HG03066 (cell line): ENCODE results near the gene RSBN1.

Source experiments
- ATAC-seq: cut with Tn5 transposase; IDR thresholded peaks from one replicate; pipeline ENCODE4 v1.9.1; 2021; ENCODE audit warnings: low read depth; ENCODE audit not compliant: unreplicated experiment

RSBN1 gene

DNA sequence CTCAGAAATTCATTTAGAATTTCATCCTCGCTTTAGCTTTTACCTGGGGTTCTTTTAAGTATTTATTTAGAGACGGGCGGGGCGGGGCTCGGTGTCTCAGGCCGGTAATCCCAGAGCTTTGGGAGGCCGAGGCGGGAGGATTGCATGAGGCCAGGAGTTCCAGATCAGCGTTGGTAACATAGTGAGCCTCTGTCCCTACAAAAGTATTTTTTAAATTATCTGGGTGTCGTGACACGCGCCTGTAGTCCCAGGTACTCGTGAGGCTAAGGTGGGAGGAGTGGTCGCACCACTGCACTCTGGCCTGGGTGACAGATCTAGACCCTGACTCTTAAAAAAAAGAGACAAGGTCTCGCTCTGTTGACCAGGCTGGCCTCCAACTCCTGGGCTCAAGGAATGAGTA, 942 bp upstream of the RSBN1 start:
- no peak for ATAC-seq

DNA sequence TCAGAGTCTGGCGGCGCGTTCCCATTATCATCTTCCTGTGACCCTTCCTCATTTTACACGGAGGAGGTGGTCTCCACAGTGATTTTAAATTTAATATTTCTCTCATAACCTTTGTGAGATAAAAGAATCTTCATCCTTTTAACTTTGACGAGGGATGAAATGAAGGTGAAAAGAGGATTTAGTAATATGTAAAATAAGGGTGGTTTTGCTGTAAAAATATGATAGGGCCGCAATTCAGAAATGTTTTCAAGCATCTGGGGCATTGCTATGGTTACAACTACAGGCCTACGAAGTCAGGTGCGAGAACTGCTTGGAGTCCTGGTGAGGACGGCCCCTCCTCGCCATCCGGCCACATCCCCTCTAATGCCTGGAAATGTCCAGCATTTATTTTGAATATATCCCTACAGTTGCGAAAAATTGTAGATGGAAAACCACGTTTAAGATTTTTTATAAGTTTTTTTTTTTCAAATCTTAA, 422 bp upstream of the RSBN1 start:
- ATAC-seq, result no peak

DNA sequence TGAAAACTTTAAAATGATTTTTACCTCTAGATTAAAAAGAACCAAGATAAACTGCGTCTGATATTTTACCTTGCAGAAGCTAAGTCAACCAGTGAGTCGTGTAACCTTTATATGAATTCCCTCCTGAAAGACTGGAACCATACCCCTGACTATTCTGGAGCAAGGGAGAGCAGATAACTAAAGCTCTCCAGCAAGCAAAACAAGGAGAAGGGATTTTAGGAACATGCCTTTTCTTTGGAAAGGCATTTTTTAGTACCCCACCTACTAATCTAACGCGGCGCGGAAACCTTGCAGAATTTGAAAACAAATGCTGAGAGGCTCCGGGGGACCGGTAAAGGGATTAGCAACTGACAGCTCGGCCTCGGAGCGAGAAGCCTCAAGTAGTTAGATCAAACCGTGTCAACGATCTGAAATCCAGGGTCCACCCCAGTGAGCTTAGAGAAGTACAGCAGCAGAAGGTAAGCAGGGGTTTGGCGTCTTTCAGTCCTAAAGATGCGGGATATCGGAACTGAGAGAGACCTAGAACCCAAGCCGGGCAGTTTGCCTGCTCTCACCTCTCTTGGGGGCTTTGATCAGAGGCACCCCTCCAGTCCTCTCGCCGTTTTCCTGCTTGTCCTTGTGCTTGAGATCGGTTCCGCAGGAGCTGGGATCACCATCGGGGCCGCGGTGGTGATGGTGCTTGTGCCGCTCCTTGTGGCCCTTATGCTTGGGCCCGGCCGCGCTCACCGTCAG, 954 bp downstream of the RSBN1 start:
- peak; percentile 25 for ATAC-seq

DNA sequence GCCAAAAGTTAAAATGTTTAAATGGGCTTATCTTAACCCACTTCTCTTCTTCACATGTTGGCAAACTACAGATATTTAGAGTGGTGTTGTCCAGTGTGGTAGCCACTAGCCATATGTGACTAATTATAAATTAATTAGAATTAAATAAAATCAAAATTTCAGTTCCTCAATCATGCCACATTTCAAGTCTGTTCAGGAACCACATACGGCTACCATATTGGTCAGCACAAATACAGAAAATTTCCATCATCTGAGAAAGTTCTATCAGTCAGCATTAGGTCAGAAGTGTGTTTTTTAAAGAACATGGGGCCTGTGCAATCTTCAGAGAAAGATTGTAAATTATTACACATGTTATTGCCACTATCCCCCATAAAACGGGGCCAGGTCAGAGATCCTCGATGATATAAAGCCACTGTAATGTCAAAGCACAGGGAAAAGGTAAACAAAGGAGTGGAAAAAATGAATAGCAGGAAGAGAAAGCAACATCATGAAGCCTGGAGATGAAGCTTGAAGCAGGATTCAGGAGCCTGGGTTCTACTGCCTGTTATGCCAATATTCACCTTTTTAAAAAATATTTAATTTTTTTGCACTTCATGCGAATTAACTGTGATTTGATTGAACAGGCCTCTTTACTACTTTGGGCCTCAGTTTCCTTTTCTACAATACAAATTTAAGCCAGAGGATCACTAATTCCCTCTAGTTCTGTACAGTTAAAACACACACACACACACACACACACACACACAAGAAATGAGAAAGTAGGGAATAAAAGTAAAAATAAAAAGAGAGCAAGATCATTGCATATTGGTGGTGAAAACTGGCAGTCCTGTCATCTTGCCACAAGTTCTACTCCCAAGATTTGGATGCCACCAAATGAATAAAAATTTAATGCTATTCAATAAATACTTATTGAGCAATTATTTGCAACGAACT, 2.3 kb downstream of the RSBN1 start:
- no peak for ATAC-seq

DNA sequence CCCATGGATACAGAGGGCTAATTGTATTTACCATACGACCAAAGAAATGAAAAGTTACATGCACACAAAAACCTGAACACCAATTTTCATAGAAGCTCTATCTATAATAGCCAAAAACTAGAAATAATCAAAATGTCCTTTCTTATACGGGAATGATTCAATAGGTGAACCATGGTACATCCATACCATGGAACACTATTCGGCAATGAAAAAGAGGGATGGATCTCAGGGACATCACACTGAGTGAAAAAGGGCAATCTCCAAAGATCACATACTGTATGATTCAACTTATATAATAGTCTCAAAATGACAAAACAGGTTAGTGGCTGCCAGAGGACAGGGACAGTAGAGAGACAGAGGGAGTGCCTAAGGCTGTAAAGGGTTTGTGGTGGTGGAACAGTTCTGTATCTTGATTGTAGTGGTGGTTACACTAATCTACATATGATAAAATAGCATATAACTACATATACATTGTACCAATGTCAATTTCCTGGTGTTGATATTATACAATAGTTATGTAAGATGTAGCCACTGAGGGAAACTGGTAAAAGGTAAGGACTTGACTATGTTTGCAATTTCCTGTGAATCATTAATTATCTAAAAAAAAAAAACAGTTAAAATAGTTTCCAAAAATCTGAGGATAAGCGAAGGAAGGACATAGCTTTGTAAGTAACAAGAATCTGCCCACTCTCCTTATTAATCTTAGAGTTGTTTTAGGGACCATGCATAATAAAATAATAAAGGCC, 3.7 kb downstream of the RSBN1 start:
- no peak for ATAC-seq

DNA sequence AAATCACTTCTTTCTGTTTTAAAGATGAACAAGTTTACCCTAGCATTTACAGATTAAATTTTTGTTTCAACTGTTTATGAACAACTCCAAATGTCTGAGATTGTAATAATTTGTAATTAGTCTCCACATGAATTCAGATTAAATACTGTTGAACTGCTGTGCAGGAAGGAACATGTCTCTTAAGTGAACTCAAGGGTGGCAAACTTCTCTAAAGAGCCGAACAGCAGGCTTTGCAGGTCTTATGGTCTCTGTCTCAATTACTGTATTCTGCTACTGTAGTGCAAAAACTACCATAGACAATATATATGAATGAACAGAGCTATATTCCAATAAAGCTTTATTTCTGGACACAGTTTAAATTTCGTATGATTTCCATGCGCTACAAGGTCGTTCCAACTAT, 6.6 kb downstream of the RSBN1 start:
- no peak for ATAC-seq

DNA sequence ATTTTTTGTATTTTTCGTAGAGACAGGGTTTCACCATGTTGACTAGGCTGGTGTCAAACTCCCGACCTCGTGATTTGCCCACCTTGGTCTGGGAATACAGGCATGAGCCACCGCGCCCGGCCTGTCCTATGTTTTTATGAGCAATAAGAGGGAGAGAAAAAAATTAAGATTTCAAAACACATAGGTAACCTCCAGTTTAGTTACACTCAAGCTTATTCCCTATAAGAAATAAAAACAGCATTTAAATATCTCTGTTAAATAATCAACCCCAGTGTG, 7.1 kb downstream of the RSBN1 start:
- ATAC-seq, result no peak

DNA sequence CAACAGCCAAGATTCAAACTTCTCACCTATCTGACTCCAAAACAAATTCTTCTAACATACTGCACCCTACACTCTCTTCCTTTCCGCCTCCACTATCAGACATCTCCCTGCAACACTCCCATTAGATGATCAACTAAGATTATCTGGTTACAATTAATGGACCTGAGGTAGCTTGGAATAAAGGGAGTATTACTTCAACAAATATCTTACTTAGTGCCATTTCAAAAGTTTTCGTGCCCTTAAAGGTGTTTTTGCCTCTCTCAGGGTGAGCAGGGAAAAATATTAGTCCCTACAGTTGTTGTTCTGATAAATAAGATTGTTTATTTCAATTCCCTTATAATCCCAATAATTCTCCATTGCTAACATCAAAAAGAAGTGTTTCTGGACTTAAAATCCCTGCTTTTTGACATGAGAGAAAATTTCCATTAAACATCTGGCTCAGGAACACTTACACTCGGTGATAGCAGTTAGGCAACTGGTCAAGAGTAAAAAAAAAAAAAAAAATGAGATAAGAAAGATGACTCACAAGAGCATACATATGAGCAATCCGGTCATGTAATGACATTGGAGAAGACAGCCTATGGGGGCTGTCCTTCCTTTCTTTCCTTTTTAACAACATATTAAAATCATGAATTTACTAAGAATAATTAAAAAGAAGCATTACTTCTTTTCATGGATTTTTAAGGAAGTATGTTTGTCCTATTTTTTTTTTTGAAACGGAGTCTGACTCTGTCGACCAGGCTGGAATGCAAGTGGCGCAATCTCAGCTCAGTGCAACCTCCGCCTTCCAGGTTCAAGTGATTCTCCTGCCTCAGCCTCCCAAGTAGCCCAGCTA, 7.6 kb downstream of the RSBN1 start:
- no peak for ATAC-seq

DNA sequence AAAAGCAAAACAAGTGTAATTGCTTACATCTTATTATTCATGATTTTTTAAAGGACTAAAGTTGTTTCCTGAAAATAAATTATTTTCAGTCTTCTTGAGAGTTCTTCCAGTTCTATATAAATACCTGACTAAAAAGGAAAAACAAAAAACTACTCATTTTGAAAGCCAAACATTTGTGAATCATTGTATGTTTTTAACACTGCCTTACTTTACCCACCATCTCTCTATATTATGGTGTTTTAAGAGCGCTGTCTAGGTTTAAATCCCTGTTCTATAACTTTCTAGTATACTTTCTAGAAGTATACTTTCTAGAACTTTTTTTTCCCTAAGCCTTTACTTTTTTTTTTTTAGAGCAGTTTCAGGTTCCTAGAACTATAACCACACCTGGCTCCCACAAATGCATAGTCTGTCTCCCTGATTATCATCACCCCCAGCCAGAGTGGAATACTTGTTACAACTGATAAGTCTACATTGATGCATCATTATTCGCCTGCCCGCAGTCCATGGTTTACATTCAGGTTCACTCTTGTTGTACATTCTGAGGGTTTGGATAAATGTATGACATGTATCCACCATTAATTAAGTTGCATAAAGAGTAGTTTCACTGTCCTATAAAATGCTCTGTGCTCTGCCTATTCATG, 9.8 kb downstream of the RSBN1 start:
- ATAC-seq, result no peak

DNA sequence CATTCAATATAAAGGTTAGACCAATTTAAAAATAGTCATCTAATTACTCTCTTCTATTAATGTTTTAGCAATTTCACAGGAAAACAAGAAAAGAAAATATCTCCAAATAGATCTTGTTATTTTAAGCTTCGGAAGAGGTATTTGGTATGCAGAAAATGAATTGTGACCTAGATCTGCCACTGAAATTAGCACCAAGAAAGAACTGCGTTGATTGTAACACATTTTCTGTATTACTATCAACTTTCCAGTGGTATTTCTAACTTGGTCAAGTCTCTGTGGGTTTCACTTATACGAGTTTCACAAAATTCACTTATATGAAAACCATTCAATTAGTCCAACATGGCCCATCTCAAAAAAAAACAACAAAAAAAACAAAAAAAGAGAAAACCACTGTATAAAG, 11.8 kb downstream of the RSBN1 start:
- no peak for ATAC-seq

DNA sequence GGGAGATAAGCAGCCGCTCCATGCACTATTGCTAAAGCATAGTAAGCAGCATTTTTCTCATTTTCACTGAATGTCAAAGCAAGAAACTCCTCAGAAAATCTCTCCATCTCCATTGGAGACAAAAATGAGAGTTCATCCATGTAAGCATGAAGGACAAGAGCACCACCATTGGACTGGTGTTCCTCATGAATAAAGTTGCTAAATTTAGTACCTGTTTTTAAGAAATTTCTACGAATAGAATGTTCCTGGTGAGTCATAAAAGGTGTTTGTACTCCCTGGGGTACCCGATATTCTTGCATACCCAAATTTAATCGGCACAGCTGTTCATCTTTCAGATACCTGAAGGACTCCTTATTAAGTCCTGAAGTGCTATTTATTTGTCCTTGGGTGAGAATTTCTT, 14.8 kb downstream of the RSBN1 start:
- ATAC-seq, result no peak

DNA sequence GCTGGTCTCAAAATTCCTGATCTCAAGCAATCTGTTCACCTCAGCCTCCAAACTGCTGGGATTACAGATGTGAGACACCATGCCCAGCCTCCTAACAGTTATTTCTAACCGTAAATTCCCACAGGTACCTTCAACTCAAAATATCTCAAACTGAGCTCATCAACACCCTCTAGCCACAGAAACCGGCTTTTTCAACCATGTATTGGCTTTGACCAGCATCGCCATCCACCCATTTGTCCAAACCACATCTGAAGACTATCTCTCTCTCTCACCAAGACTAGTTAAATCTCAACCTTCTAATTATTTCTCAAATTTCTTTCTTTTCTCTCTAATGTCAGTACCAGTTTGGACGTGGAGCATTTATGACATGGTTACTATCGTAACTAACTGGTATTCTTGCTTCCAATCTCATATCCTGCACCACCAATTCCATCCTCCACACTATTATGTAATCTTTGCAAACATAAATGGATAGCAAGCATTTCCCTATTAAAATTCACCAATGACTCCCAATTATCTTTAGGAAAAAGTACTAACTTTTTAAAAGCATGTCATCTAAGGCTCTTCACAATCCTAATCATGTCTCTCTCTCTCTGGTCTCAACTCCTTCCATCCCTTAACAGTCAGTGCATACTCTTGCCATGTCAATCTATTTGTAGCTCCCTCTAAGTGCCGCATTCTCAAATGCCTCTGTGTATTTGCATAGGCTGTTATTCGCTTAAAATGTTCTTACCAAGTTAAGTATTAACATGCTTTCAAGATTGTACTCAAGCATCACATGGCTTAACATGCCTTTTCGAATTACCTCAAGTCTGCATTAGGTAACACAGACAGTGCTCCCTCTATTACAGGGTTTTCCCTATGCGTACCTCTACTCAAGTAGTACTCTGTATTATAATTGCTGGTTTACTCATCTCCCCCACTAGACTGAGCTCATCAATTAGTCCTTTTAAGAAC, 18.1 kb downstream of the RSBN1 start:
- no peak for ATAC-seq

DNA sequence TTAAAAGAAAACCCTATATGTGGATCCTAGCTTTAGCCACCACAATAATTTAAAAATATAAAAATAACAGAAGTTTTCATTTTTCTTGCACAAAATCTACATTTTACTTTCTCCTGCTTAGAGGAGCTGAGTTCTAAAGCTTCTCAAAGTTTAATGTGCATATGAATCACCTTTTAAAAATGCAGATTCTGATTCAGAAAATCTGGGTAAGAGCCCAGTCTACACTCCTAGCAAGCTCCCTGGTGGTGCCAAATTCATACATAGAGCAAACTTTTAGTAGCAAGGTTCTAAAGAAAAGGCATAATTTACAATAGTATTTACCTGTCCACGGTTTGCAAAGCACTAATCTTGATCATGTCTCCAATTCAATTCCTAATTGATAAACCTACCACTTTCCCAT, 19.3 kb downstream of the RSBN1 start:
- no peak for ATAC-seq

DNA sequence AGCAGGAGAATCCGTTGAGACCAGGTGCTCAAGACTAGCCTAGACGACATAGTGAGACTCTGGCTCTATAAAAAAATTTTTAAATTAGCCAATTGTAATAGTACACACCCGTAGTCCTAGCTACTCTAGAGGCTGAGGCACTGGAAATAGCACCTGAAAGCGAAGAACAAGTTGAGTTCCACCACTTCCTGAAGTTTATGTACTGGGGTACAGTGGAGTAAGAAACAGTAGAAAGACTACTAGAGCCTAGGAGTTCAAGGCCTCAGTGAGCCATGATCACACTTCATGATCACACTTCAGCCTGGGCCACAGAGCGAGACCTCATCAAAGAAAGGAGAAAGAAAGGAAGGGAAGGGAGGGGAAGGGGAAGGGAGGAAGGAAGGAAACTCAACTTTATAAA, 19.8 kb downstream of the RSBN1 start:
- ATAC-seq, result no peak

DNA sequence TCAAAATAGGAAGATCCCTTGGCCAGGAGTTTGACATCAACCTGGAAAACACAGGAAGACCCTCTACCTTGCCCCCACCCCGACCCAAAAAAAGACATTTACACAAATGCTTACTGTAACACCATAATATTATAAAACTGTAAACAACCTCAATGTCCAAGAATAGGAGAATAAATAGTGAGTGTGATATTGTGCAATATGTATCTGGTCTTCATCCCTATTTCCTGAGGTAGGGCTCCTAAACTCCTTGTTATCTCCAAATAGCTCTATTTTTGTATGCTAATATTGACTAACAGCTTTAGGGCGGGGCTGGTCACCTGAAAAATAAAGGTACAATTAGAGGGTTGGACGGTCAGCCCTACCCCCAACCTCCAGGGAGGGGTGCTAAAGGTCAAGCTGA, 23.5 kb downstream of the RSBN1 start:
- no peak for ATAC-seq

DNA sequence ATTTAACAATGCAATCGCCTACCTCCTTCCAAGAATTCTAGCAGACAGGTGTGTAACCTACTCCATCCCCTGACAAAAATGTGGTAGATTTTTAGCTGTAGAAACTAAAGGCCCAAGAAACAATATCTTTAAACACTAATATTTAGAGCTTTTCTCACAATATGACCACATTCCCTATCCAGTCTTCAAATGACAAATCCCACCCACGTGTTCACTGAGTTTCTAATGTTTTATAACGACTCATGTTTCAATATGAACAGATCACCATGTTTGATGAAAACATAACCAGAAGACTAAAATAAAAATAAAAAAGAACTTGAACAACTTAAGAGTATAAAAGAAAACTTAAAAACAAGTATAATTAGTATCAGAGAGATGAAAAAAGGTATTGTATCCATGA, 24.6 kb downstream of the RSBN1 start:
- ATAC-seq, result no peak

DNA sequence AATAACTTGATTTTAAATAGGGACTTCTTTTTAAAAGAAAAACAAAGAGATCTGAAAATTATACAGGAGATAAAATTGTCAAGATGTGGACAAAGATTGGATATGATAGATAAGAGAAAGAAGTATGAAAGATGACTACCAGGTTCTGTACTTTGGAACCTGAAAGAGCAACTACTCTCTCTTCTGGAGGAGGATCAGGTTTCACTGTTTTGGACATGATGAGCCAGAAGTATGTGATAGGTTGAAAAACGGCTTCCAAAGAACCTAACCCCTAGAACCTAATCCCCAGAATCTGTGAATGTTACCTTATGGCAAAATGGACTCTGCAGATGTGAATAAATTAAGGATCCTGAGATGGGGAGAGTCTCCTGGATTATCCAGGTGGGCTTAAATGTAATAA, 26.2 kb downstream of the RSBN1 start:
- no peak for ATAC-seq

DNA sequence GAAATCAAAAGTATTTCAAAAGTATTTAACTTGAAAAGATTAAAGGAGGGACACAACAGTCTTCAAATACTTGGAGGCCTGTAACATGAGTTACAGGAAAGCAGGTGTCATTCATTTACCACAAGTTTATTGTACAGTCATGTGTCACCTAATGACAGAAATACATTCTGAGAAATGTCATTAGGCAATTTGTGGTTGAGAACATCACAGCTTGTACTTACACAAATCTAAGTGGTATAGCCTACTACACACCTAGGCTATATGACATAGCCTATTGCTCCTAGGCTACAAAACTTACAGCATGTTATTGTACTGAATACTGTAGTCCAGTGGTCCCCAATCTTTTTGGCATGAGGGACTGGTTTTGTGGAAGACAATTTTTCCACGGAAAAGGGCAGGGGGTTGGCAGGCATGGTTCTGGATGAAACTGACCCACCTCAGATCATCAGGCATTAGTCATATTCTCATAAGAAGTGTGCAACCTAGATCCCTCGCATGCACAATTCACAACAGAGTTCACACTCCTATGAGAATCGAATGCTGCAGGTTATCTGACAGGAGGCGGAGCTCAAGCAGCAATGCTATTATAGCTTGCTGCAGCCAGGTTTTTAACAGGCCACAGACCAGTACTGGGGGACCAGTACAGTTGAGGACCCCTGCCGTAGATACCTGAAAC, 28.0 kb downstream of the RSBN1 start:
- peak; percentile 56 for ATAC-seq
